Anterior cingulate cortex (tissue), 58 donors: ENCODE results near the gene TENT5A.

Experiments
- DNase-seq, 58 donors: peaks; one replicate each; lab custom pipeline; 2025; lab: John Stamatoyannopoulos, UW

Gene TENT5A

GRCh38 chr6:81772741-81773140 lies 20.3 kb upstream of the TENT5A start:
- no peak for DNase-seq

GRCh38 chr6:81771097-81771496 lies 18.6 kb upstream of the TENT5A start:
- DNase-seq, result no peak

- no peak for DNase-seq
Observed at GRCh38 chr6:81770381-81770780, 17.9 kb upstream of the TENT5A start.

- no peak for DNase-seq
Observed at GRCh38 chr6:81769824-81770223, 17.3 kb upstream of the TENT5A start.

- no peak for DNase-seq
Observed at GRCh38 chr6:81768150-81768942, 15.9 kb upstream of the TENT5A start.

GRCh38 chr6:81767163-81767891 lies 14.8 kb upstream of the TENT5A start:
- DNase-seq, result no peak

- DNase-seq, result no peak
Observed at GRCh38 chr6:81766482-81767069, 14.1 kb upstream of the TENT5A start.

- no peak for DNase-seq
Observed at GRCh38 chr6:81764531-81764930, 12.1 kb upstream of the TENT5A start.

- DNase-seq, result no peak
Observed at GRCh38 chr6:81763968-81764367, 11.5 kb upstream of the TENT5A start.

- no peak for DNase-seq
Observed at GRCh38 chr6:81763051-81763450, 10.6 kb upstream of the TENT5A start.

GRCh38 chr6:81762606-81763005 lies 10.1 kb upstream of the TENT5A start:
- DNase-seq, result no peak

GRCh38 chr6:81762132-81762531 lies 9.7 kb upstream of the TENT5A start:
- no peak for DNase-seq

- no peak for DNase-seq
Observed at GRCh38 chr6:81761197-81761596, 8.7 kb upstream of the TENT5A start.

GRCh38 chr6:81759782-81760181 lies 7.3 kb upstream of the TENT5A start:
- DNase-seq, result no peak

- DNase-seq, result no peak
Observed at GRCh38 chr6:81758221-81758620, 5.7 kb upstream of the TENT5A start.

GRCh38 chr6:81756690-81757089 lies 4.2 kb upstream of the TENT5A start:
- no peak for DNase-seq

GRCh38 chr6:81755551-81755950 lies 3.1 kb upstream of the TENT5A start:
- DNase-seq, result no peak

- no peak for DNase-seq
Observed at GRCh38 chr6:81754906-81755305, 2.4 kb upstream of the TENT5A start.

- peak in 57 of 58 donors; percentile 19 to 83 (median 68) for DNase-seq
Observed at GRCh38 chr6:81753711-81754577, 1.5 kb upstream of the TENT5A start.

GRCh38 chr6:81752921-81753710 lies 635 bp upstream of the TENT5A start:
- peak in 53 of 58 donors; percentile 40 to 85 (median 70) for DNase-seq
